HEK293 (cell line): ENCODE data around the gene LTBP1.

Experiments
- CTCF ChIP-seq: fragments of 450-650 bp; formaldehyde crosslinking; IDR thresholded peaks from 2 replicates; pipeline ENCODE4 v1.5.1; 2016; ENCODE audit warnings: missing biosample characterization, missing genetic modification characterization
- KLF1 ChIP-seq: fragments of 450-650 bp; formaldehyde crosslinking; IDR thresholded peaks from 2 replicates; pipeline ENCODE4 v1.5.1; 2016; ENCODE audit warnings: missing biosample characterization, missing genetic modification characterization
- MZF1 ChIP-seq: fragments of 450-650 bp; formaldehyde crosslinking; IDR thresholded peaks from 2 replicates; pipeline ENCODE4 v1.5.1; 2017; ENCODE audit warnings: missing biosample characterization, missing genetic modification characterization, borderline replicate concordance
- ZBTB1 ChIP-seq: fragments of 450-650 bp; formaldehyde crosslinking; IDR thresholded peaks from 2 replicates; pipeline ENCODE4 v1.5.1; 2016; ENCODE audit warnings: missing biosample characterization, missing genetic modification characterization
- ZBTB20 ChIP-seq: fragments of 450-650 bp; formaldehyde crosslinking; IDR thresholded peaks from 2 replicates; pipeline ENCODE4 v1.5.1; 2016; ENCODE audit warnings: missing biosample characterization, missing genetic modification characterization
- ZBTB48 ChIP-seq: fragments of 450-650 bp; formaldehyde crosslinking; IDR thresholded peaks from 2 replicates; pipeline ENCODE4 v1.5.1; 2016; ENCODE audit warnings: missing biosample characterization, missing genetic modification characterization
- ZNF155 ChIP-seq: fragments of 450-650 bp; formaldehyde crosslinking; IDR thresholded peaks from 2 replicates; pipeline ENCODE4 v1.5.1; 2016; ENCODE audit warnings: missing biosample characterization, missing genetic modification characterization
- ZNF266 ChIP-seq: fragments of 450-650 bp; formaldehyde crosslinking; IDR thresholded peaks from 2 replicates; pipeline ENCODE4 v1.5.1; 2016; ENCODE audit warnings: missing biosample characterization, missing genetic modification characterization, low read depth
- ZNF670 ChIP-seq: fragments of 450-650 bp; formaldehyde crosslinking; IDR thresholded peaks from 2 replicates; pipeline ENCODE4 v1.5.1; 2016; ENCODE audit warnings: missing biosample characterization, missing genetic modification characterization, low read depth
- TF ChIP-seq, protein P1 (sequence below): fragments of 450-650 bp; formaldehyde crosslinking; IDR thresholded peaks from 2 replicates; pipeline ENCODE4 v1.5.1; 2016; ENCODE audit warnings: missing biosample characterization, missing genetic modification characterization
- TF ChIP-seq, protein P2 (sequence below): fragments of 450-650 bp; formaldehyde crosslinking; IDR thresholded peaks from 2 replicates; pipeline ENCODE4 v1.5.1; 2016; ENCODE audit warnings: missing biosample characterization, missing genetic modification characterization
- TF ChIP-seq, protein P3 (sequence below): IDR thresholded peaks from 2 replicates; pipeline ENCODE4 v1.6.1; 2011; ENCODE audit warnings: mild to moderate bottlenecking, low read depth, low read length, borderline replicate concordance

DNA sequence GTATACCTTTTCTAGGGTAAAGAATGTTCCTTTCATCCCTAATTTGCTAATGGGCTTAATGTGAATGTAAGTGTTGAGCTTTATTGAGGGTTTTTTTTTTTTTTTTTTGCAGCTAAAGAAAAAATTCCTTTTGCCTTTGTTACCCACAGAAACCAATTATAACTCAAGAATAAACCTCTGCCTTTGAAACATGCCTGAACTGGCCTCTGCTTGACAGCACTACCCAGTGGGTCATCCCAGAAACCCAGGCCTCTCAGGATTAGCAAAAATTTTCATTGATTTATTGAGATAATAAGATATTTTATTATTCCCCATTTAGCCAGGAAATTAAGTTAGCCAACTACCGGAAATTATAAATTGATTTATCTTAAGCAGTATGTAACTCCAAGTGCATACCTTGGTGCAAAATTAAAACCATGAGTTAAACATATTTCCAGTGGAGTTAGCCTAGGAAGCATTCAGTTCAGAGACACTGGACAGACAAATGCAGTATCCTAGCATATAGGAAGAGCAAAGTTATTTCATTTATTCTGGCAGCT, 462.7 kb downstream of the LTBP1 start:
- TF ChIP-seq, protein P1, sequence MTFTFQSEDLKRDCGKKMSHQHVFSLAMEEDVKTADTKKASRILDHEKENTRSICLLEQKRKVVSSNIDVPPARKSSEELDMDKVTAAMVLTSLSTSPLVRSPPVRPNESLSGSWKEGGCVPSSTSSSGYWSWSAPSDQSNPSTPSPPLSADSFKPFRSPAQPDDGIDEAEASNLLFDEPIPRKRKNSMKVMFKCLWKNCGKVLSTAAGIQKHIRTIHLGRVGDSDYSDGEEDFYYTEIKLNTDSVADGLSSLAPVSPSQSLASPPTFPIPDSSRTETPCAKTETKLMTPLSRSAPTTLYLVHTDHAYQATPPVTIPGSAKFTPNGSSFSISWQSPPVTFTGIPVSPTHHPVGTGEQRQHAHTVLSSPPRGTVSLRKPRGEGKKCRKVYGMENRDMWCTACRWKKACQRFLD, result no peak
- TF ChIP-seq CTCF (tag by site-specific recombination), result no peak
- TF ChIP-seq, protein P2, sequence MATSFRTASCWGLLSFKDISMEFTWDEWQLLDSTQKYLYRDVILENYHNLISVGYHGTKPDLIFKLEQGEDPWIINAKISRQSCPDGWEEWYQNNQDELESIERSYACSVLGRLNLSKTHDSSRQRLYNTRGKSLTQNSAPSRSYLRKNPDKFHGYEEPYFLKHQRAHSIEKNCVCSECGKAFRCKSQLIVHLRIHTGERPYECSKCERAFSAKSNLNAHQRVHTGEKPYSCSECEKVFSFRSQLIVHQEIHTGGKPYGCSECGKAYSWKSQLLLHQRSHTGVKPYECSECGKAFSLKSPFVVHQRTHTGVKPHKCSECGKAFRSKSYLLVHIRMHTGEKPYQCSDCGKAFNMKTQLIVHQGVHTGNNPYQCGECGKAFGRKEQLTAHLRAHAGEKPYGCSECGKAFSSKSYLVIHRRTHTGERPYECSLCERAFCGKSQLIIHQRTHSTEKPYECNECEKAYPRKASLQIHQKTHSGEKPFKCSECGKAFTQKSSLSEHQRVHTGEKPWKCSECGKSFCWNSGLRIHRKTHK (tag by site-specific recombination), result no peak
- TF ChIP-seq ZBTB48 (tag by site-specific recombination), result no peak
- no peak for TF ChIP-seq MZF1
- no peak for TF ChIP-seq ZNF670 (tag by site-specific recombination)
- no peak for TF ChIP-seq ZBTB20 (tag by site-specific recombination)
- no peak for TF ChIP-seq ZNF155 (tag by site-specific recombination)
- TF ChIP-seq ZNF266 (tag by site-specific recombination), result no peak
- no peak for TF ChIP-seq KLF1 (tag by site-specific recombination)
- TF ChIP-seq, protein P3, sequence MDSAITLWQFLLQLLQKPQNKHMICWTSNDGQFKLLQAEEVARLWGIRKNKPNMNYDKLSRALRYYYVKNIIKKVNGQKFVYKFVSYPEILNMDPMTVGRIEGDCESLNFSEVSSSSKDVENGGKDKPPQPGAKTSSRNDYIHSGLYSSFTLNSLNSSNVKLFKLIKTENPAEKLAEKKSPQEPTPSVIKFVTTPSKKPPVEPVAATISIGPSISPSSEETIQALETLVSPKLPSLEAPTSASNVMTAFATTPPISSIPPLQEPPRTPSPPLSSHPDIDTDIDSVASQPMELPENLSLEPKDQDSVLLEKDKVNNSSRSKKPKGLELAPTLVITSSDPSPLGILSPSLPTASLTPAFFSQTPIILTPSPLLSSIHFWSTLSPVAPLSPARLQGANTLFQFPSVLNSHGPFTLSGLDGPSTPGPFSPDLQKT, result no peak
- TF ChIP-seq ZBTB1 (tag by site-specific recombination), result no peak
